HepG2 (cell line): ENCODE results near the gene HMGN4. TPM values are rescaled to one million over a fixed set of nuclear protein-coding genes. Genes with fewer than 3 reads are reported as not detected.

ENCODE experiments used
- AGO1 ChIP-seq: fragments of 200-400 bp; formaldehyde crosslinking; IDR thresholded peaks from 2 replicates; pipeline ENCODE4 v1.6.1; 2017; ENCODE audit warnings: mild to moderate bottlenecking, low read depth, low read length, moderate library complexity; ENCODE audit not compliant: poor library complexity, severe bottlenecking
- HNRNPLL ChIP-seq: fragments of 200-400 bp; formaldehyde crosslinking; IDR thresholded peaks from 2 replicates; pipeline ENCODE4 v1.6.1; 2017; ENCODE audit warnings: mild to moderate bottlenecking, low read depth, low read length; ENCODE audit not compliant: poor library complexity, severe bottlenecking
- NFKB2 ChIP-seq: sonication (generic); formaldehyde crosslinking; IDR thresholded peaks from 2 replicates; pipeline ENCODE4 v1.4.0; 2020; ENCODE audit warnings: missing genetic modification reagents, borderline replicate concordance
- NRL ChIP-seq: sonication (generic); formaldehyde crosslinking; IDR thresholded peaks from 2 replicates; pipeline ENCODE4 v1.5.0; 2020; ENCODE audit warnings: missing genetic modification reagents, mild to moderate bottlenecking, moderate library complexity, borderline replicate concordance
- ONECUT2 ChIP-seq: sonication (generic); formaldehyde crosslinking; IDR thresholded peaks from 2 replicates; pipeline ENCODE4 v1.4.0; 2020; ENCODE audit warnings: missing genetic modification reagents
- PAF1 ChIP-seq: IDR thresholded peaks from 2 replicates; pipeline ENCODE4 v1.6.1; 2016; ENCODE audit warnings: missing genetic modification reagents, missing compliant biosample characterization
- RARA ChIP-seq: IDR thresholded peaks from 2 replicates; pipeline ENCODE4 v1.6.1; 2016; ENCODE audit warnings: missing genetic modification reagents, missing compliant biosample characterization
- REPIN1 ChIP-seq: sonication (generic); formaldehyde crosslinking; IDR thresholded peaks from 2 replicates; pipeline ENCODE4 v1.8.0; 2022; ENCODE audit warnings: missing genetic modification reagents, low read depth, mild to moderate bottlenecking, borderline replicate concordance
- SALL1 ChIP-seq: sonication (generic); formaldehyde crosslinking; IDR thresholded peaks from 2 replicates; pipeline ENCODE4 v1.8.0; 2022; ENCODE audit warnings: mild to moderate bottlenecking, missing genetic modification reagents
- SATB2 ChIP-seq: sonication (generic); formaldehyde crosslinking; IDR thresholded peaks from 2 replicates; pipeline ENCODE4 v1.5.0; 2020; ENCODE audit warnings: missing genetic modification reagents
- SETDB1 ChIP-seq: sonication (generic); formaldehyde crosslinking; IDR thresholded peaks from 2 replicates; pipeline ENCODE4 v1.5.1; 2020; ENCODE audit warnings: missing genetic modification reagents, mild to moderate bottlenecking, borderline replicate concordance
- SMYD3 ChIP-seq: sonication (generic); formaldehyde crosslinking; IDR thresholded peaks from 2 replicates; pipeline ENCODE4 v1.8.1; 2023; ENCODE audit warnings: mild to moderate bottlenecking, missing genetic modification reagents
- SNAI1 ChIP-seq: sonication (generic); formaldehyde crosslinking; IDR thresholded peaks from 2 replicates; pipeline ENCODE4 v1.5.0; 2020; ENCODE audit warnings: mild to moderate bottlenecking, missing genetic modification reagents, borderline replicate concordance
- TOPORS ChIP-seq: sonication (generic); formaldehyde crosslinking; IDR thresholded peaks from 2 replicates; pipeline ENCODE4 v1.8.0; 2023; ENCODE audit warnings: mild to moderate bottlenecking, missing genetic modification reagents
- WIZ ChIP-seq: sonication (generic); formaldehyde crosslinking; IDR thresholded peaks from 2 replicates; pipeline ENCODE4 v1.5.1; 2020; ENCODE audit warnings: mild to moderate bottlenecking, missing genetic modification reagents
- ZFP82 ChIP-seq: sonication (generic); formaldehyde crosslinking; IDR thresholded peaks from 2 replicates; pipeline ENCODE4 v1.5.1; 2020; ENCODE audit warnings: mild to moderate bottlenecking, missing genetic modification reagents, borderline replicate concordance
- ZFX ChIP-seq: sonication (generic); formaldehyde crosslinking; IDR thresholded peaks from 2 replicates; pipeline ENCODE4 v1.4.0; 2020; ENCODE audit warnings: mild to moderate bottlenecking, low read depth, missing genetic modification reagents, moderate library complexity
- ZNF256 ChIP-seq: sonication (generic); formaldehyde crosslinking; conservative IDR thresholded peaks from 2 replicates; pipeline ENCODE4 v1.4.0; 2020; ENCODE audit warnings: missing genetic modification reagents
- ZNF451 ChIP-seq: sonication (generic); formaldehyde crosslinking; IDR thresholded peaks from 2 replicates; pipeline ENCODE4 v1.5.0; 2020; ENCODE audit warnings: mild to moderate bottlenecking, missing genetic modification reagents
- ZNF672 ChIP-seq: sonication (generic); formaldehyde crosslinking; IDR thresholded peaks from 2 replicates; pipeline ENCODE4 v1.8.1; 2022; ENCODE audit warnings: missing genetic modification reagents
- ZNF746 ChIP-seq: sonication (generic); formaldehyde crosslinking; IDR thresholded peaks from 2 replicates; pipeline ENCODE4 v1.8.0; 2022; ENCODE audit warnings: mild to moderate bottlenecking, missing genetic modification reagents
- ZNF768 ChIP-seq: sonication (generic); formaldehyde crosslinking; IDR thresholded peaks from 2 replicates; pipeline ENCODE4 v1.4.0; 2020; ENCODE audit warnings: missing genetic modification reagents
- ZNF788 ChIP-seq: sonication (generic); formaldehyde crosslinking; IDR thresholded peaks from 2 replicates; pipeline ENCODE4 v1.5.0; 2020; ENCODE audit warnings: mild to moderate bottlenecking, missing genetic modification reagents, borderline replicate concordance
- ZNF891 ChIP-seq: sonication (generic); formaldehyde crosslinking; IDR thresholded peaks from 2 replicates; pipeline ENCODE4 v1.5.0; 2020; ENCODE audit warnings: mild to moderate bottlenecking, missing genetic modification reagents
- polyA plus RNA-seq, 8 experiments: library from polyadenylated mRNA; depleted of rRNA in 3 of 8; stranded (reverse) in 7 of 8; unstranded in 1 of 8; fragments of >200 nt; fragmentation: Illumina TruSeq in 4 of 8; extraction: Trizol in 4 of 8; gene quantifications; 2 replicates each; pipeline versions ENCODE4 v1.2.1 to v1.2.3, GENCODE V29; 2011 to 2016; ENCODE audit warnings: low read depth in 4 of 8, missing spikeins in 1 of 8, mixed read lengths in 1 of 8; ENCODE audit not compliant: insufficient read depth in 1 of 8
- total RNA-seq, 5 experiments: library from RNA; depleted of rRNA; stranded (reverse); fragments of >200 nt; fragmentation: Illumina TruSeq; extraction: Trizol; gene quantifications; 2 replicates each; pipeline ENCODE4 v1.2.3, GENCODE V29; 2016; ENCODE audit warnings: low read depth in 1 of 5
- TF ChIP-seq, protein P1 (sequence below): sonication (generic); formaldehyde crosslinking; IDR thresholded peaks from 2 replicates; pipeline ENCODE4 v1.8.0; 2022; ENCODE audit warnings: missing genetic modification reagents, mild to moderate bottlenecking, borderline replicate concordance
- TF ChIP-seq, protein P2 (sequence below): sonication (generic); formaldehyde crosslinking; IDR thresholded peaks from 2 replicates; pipeline ENCODE4 v1.4.0; 2020; ENCODE audit warnings: missing genetic modification reagents
- TF ChIP-seq, protein P3 (sequence below): IDR thresholded peaks from 2 replicates; pipeline ENCODE4 v1.6.1; 2012; ENCODE audit warnings: inconsistent platforms

The HMGN4 gene
- total and polyA plus RNA-seq, 2 of the 13 experiments (the other 11 are each of a cell fraction or from before 2014, with no cell fraction given): 39.9 to 52.1 TPM

DNA sequence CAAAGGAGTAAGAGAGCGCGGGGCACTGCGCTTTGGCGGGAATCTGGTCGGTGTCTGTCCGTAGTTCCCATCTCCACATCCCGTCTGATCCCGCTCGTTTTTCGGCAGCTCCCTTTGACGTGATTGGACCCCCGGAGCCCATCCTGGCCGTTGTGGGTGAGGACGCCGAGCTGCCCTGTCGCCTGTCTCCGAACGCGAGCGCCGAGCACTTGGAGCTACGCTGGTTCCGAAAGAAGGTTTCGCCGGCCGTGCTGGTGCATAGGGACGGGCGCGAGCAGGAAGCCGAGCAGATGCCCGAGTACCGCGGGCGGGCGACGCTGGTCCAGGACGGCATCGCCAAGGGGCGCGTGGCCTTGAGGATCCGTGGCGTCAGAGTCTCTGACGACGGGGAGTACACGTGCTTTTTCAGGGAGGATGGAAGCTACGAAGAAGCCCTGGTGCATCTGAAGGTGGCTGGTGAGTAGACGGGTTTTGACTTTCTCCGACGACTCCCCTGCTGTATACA is 36.6 kb upstream of the HMGN4 start (continued):
- peak; percentile 51; the same call in 1 of the 2 replicates for TF ChIP-seq SALL1
- TF ChIP-seq SNAI1 (CRISPR knock-in tag): no peak
- no peak for TF ChIP-seq WIZ
- TF ChIP-seq ZNF672: no peak
- no peak for TF ChIP-seq TOPORS (CRISPR knock-in tag)
- peak; percentile 61; the same call in 1 of the 2 replicates for TF ChIP-seq ZNF891
- no peak for TF ChIP-seq ZFP82 (CRISPR knock-in tag)
- no peak for TF ChIP-seq REPIN1
- no peak for TF ChIP-seq SATB2
- TF ChIP-seq, protein P1, sequence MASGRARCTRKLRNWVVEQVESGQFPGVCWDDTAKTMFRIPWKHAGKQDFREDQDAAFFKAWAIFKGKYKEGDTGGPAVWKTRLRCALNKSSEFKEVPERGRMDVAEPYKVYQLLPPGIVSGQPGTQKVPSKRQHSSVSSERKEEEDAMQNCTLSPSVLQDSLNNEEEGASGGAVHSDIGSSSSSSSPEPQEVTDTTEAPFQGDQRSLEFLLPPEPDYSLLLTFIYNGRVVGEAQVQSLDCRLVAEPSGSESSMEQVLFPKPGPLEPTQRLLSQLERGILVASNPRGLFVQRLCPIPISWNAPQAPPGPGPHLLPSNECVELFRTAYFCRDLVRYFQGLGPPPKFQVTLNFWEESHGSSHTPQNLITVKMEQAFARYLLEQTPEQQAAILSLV (CRISPR knock-in tag): 0 out of 2 replicates have a peak, but pooled peaks have one; percentile 20
- TF ChIP-seq ZNF256 (CRISPR knock-in tag): no peak
- 0 out of 2 replicates have a peak, but pooled peaks have one; percentile 44 for TF ChIP-seq ZNF451 (CRISPR knock-in tag)
- TF ChIP-seq ONECUT2: no peak
- peak; percentile 53; the same call in 1 of the 2 replicates for TF ChIP-seq ZNF768
- no peak for TF ChIP-seq ZNF788 (CRISPR knock-in tag)
- TF ChIP-seq, protein P2, sequence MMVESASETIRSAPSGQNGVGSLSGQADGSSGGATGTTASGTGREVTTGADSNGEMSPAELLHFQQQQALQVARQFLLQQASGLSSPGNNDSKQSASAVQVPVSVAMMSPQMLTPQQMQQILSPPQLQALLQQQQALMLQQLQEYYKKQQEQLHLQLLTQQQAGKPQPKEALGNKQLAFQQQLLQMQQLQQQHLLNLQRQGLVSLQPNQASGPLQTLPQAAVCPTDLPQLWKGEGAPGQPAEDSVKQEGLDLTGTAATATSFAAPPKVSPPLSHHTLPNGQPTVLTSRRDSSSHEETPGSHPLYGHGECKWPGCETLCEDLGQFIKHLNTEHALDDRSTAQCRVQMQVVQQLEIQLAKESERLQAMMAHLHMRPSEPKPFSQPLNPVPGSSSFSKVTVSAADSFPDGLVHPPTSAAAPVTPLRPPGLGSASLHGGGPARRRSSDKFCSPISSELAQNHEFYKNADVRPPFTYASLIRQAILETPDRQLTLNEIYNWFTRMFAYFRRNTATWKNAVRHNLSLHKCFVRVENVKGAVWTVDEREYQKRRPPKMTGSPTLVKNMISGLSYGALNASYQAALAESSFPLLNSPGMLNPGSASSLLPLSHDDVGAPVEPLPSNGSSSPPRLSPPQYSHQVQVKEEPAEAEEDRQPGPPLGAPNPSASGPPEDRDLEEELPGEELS (CRISPR knock-in tag): no peak
- 0 out of 2 replicates have a peak, but pooled peaks have one; percentile 31 for TF ChIP-seq ZNF746 (CRISPR knock-in tag)
- no peak for TF ChIP-seq SMYD3 (CRISPR knock-in tag)
- TF ChIP-seq NRL: 0 out of 2 replicates have a peak, but pooled peaks have one; percentile 35
- TF ChIP-seq ZFX (CRISPR knock-in tag): peak; percentile 25; the same call in 1 of the 2 replicates
- peak; percentile 37 for TF ChIP-seq AGO1
- no peak for TF ChIP-seq RARA (CRISPR knock-in tag)
- TF ChIP-seq SETDB1 (CRISPR knock-in tag): no peak
- TF ChIP-seq, protein P3, sequence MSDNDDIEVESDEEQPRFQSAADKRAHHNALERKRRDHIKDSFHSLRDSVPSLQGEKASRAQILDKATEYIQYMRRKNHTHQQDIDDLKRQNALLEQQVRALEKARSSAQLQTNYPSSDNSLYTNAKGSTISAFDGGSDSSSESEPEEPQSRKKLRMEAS: peak; percentile 66
- TF ChIP-seq HNRNPLL: peak; percentile 92
- no peak for TF ChIP-seq NFKB2
- TF ChIP-seq PAF1 (CRISPR knock-in tag): no peak
